NCI-H1930 (cell line): ENCODE measurements around the gene CTSD.

ENCODE experiments used
- DNase-seq, 2 experiments: peaks; one replicate each; lab custom pipeline; 2025; lab: John Stamatoyannopoulos, UW

The CTSD gene

DNA sequence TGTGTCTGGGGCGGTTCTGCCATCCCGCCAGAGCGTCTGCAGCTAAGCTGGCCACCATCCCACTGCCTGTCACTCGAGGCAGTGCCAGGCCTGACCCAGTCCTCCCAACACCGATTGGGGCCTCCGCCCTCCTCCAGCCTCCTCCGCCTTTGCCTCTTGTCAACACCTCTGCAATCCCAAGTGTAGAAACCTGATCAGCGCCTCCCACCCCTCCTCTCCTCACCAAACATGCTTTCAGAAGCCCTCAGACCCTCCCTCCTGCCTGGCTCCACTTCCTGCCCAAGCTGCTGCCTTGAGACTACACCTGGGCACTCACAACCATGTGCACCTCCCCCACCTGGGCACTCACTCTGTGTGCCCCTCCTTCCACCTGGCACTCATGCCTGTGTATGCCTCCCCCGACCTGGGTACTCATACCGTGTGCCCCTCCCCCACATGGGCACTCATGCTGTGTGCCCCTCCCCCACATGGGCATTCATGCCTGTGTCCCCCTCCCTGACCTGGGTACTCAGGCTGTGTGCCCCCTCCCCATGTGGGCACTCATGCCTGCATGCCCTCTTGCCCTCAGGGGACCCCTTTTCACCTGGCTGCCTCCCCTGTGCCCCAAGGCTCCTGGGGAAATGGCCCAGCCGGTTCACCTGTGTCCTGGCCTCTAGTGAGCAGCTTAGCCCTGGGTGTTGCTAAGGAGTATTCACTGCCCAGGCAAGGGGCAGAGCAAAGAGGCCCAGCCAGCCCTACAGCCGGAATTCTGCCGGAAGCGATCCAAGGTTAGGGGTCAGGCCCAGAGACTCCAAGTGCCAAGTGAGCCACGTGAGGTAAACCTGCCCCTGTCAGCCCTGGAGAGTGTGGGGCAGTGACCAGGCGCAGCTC, 7.8 kb downstream of the CTSD start:
- DNase-seq = no peak

DNA sequence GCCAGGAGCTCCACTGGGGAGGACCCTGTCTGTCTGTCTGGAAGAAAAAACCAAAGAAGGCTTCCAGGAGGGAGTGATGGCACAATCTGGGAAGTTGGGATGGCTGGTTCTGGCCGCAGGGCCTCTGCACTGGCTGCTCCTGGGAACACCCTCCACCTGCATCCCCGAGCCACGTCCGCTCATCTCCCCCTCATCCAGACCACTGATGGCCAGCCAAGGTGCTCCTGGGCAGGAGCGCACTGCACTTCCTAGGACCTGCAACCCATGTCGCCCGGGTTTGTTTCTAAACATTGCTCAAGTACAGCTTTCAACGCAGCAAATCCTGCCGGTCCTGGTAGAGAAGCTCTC, 8.4 kb downstream of the CTSD start:
- DNase-seq = no peak

DNA sequence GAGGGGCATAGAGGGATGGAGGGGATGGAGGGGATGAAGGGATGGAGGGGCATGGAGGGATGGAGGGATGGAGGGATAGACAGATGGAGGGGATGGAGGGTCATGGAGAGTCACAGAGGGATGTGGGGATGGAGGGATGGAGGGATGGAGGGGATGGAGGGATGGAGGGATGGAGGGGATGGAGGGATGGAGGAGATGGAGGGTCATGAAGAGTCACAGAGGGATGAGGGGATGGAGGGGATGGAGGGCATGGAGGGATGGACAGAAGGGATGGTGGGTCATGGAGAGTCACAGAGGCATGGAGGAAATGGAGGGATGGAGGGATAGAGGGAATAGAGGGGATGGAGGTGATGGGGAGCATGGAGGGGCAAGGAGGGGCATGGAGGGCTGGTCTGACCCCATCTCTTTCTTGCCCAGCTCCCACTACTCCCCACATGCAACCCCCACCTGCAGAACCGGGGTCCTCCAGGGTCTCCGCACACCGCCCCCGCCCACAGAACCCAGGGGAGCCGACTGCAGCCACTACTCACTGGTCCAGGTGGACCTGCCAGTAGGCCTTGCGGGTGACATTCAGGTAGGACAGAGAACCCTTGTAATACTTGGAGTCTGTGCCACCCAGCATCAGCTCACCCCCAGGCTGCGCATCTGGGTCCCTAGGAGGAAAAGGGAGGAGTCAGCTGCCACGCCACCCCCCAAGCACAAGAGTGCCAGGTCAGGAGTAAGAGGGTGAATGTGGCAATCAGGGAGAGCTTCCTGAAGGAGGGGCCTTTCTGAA, 9.2 kb downstream of the CTSD start:
- DNase-seq = no peak

DNA sequence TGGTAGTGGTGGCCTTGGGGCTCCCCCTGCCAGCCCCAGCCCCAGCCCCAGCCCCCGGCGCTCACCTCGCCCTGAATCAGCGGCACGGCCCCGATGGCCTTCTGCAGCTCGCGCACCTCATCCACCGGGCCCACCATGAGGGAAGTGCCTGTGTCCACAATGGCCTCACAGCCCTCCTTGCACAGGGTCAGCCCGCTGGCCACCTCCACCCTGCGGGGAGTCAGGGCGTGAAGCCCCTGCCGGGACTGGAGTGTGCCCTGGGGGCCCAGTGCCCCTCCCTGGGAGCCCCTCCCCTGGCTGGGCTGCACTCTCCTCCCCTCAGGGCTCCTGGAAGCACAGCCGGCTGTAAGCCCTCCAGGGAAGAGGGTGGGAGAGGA, 9.8 kb downstream of the CTSD start:
- no peak for DNase-seq

DNA sequence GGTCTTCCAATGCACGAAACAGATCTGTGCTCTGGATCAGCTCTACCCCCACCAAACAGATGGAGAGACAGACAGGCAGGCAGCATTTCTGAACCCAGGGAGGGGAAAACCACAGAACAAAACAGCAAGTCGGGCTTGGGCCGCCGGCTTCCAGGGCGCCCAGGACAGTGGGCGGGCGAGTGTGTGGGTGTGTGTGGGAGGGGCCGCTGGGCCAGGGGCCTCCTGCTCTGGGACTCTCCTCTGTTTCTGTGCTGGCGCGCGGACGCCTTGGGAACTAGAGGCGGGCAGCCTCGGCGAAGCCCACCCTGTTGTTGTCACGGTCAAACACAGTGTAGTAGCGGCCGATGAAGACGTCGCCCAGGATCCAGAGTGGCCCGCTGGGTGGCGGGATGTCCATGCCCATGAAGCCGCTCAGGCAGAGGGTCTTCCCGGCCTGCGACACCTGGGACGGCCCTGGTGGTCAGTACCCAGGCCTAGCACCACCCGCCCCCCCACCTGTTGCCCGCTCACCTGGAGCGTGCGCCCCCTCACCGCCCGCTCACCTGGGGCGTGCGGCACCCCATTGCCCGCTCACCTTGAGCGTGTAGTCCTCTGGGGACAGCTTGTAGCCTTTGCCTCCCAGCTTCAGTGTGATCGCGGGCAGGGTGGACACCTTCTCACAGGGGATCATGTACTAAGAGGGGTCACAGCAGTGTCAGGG, 10.3 kb downstream of the CTSD start:
- DNase-seq = no peak

DNA sequence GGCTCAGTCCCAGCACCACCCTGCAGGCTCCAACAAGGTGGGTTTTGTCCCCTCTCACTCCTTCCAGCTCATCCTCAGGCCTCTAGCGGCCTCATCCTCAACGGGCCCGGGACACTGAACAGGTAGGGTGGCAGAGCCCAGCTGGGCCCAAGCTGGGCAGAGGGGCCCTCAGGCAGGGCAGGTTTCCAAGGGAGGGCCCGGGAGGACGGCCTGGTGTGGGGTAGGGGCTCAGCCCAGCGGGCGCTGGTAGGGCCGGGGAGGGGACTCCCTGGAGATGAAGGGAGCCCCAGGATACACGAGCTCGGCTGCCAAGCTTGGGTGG, 10.9 kb downstream of the CTSD start:
- DNase-seq = no peak

DNA sequence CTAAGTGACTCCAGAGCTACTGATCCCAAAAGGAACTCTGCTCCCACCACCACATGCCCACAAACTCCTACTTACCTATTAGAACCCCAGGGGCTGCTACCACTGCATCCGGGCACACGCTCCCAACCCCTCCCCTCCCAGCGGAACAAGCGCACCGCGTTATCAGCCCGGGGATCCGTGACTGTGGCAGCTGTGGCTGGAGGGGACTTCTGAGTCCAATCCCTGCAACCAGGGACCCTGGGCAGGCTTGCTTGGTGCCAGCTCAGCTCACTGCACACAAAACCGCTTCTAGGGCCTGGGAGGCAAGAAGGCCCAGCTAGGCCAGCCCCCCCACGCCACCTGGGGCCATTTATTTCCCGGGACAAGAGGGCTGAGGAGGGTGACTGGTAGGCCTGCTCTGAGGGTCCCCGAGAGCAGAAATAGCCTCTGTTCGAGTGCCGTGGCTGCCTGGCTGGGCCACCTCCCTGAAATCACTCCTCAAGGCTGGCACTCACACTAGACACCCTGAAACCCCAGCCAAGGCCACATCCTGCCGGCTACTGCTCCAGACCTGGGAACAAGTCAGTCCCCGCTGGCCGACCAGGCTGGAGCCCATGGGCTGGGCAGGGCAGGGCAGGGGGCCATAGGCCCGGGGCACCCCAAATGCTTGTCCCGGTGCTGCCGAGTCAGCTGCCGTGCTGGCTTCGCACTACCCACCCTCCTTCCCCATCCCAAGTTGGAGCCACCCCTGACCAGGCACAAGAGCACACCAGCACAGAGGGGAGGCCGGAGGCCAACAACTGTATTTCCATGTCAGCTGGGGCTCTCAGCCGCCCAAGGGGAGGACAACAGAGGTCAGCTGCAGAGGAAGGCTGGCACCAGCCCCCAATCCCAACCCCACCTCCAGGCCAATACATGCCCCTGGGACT, 11.5 kb downstream of the CTSD start:
- no peak for DNase-seq

DNA sequence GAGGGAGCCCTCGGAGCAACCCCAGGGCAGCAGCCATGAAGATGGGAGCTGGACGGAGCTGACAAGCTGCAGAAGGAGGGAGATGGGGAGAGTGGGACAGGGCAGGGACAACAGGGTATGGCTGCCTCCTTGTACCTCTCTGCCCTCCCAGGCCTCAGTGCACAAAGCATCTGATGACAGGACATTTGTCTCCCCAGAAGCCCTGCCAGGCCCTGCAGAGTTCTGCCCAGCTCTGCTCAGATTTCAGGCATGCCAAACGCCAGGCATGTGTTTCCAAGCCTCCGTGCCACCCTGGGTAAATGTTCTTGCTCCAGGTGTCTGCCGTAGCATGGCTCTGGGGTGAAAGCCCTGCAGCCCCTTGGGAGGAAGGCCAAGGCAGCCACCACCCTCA, 12.2 kb downstream of the CTSD start:
- no peak for DNase-seq

DNA sequence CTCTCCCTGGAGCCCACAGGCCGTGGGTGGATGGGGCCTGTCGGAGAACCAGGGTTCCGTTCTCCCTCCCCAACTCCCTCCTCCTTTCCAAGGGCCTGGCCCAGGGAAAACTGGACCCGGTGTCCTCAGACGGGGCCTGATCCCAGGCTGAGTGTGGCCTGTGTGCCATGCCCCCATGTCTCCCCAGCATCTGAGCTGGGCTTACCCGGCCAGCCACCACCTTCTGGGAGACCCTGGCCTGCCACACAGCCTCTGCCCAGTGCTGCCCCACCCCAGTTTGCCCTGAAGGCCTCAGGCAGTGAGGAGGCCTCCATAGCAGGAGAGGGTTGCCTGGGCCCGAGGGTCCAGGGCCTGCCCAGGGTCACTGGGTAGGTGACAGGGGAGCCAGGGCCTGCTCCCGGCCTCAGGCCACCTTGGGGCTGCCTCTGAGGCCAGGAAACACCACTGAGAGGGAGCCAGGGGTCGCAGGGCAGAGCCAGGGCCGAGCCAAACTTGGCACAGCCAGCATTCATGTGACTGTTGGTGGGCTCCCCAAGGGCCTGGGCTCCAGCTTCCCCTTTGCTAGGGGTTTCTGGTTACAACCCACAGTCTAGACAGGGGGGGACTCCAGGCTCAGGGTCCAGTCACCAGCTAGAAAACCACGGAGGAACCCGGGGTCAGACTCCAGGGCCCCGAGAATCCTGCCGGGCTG, 12.7 kb downstream of the CTSD start:
- no peak for DNase-seq

DNA sequence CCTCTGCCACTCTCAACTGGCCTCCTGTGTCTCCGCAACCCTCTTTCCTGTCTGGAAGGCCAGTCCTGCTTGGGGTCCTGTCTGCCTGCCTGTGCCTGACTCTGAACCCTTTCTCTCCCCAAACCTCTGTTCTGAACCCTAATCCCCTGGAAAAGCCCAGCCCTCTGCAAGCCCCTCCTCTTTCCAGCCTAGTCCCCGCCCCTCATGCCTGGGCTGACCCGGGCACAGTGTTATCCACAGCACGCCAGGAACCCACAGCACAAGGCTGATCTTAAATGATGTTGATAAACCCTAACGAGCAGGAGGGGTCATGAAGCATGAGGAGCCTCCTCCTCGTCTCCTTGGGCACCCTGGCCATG, 13.3 kb downstream of the CTSD start, which contains the start of gene IFITM10:
Gene IFITM10 (minus strand): TSS at position 115 of the 359 bp plus-strand sequence. CDS start 153 bp downstream, outside the sequence.
- DNase-seq = no peak

DNA sequence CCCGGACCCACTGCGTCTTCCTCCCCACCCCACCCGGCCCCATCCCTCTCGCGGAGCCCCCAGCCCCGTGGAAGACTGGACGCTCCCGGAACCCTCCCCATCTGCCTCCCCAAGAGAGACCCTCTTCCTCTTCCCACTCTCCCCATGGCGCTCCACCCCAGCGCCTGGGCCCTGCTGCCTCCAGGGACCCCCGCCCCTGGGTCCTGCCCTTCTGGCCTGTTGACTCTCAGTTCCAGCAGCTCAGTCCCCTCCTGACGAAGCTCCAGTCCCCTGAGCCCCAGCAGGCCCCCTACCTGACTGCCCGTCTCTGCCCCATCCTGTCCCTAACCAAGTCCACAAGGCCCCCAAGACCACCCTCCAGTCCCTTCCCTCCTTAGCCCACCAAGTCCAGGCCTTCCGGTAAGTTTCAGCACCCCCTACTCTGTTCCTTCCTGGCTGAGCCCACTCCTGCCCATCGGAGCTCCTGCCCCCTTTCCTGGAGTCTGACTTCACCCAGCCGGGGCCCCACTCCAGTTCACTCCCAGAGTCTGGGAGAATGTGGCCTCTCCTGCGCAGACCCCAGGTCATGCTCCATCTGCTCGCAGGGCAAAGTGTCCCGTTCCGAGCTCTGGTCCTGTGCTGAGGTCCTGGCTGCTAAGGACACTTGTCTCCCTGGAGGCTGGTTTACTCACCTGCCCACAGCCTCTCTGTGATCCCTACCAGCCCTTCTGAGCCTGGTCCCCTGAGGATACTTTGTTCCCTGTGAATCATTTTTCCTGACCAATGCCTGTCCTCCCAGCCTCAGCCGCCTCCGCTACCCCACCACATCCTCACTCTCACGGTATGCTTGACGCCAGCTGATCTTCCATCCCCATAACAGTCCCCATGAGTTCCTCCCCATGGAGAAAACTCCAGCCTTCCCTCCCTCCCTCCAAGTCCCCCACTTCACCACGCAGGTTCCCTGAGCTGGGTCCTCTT, 14.1 kb downstream of the CTSD start:
- DNase-seq = no peak

DNA sequence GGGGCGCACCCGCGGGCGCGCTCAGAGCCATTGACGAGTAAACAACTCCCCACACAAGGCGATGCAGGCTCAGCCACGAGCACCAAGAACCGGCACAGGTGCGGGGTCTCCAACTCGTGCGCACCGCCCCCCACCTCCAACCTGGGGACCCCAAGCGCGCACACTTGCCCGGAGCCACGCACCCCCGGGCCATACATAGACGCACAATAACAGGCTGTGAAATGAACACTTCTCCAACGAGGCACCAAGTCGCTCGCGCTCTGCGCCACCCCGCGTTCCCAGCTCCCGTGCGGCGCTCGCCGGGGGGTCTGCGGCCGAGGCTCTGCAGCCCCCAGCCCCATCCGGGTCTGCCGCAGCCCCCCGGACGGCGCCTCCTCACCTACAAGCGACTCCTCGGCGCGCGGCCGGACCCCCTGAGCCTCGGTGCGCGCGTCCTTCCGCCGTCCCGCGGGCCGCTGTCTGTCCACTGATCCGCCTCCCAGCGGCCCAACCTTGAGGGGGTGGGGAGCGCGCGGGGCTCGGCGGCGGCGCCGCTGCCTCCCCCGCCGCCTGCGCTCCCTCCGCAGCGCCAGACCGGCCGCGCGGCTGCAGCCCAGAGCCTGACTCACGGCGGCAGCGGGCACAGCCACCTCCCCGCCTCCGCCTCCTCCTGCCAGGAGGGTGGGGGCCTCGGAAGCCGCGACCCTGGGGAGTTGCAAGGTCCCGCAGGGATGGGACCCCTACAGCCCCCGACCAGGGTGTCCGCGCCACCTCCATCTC, 14.9 kb downstream of the CTSD start:
- DNase-seq = no peak

DNA sequence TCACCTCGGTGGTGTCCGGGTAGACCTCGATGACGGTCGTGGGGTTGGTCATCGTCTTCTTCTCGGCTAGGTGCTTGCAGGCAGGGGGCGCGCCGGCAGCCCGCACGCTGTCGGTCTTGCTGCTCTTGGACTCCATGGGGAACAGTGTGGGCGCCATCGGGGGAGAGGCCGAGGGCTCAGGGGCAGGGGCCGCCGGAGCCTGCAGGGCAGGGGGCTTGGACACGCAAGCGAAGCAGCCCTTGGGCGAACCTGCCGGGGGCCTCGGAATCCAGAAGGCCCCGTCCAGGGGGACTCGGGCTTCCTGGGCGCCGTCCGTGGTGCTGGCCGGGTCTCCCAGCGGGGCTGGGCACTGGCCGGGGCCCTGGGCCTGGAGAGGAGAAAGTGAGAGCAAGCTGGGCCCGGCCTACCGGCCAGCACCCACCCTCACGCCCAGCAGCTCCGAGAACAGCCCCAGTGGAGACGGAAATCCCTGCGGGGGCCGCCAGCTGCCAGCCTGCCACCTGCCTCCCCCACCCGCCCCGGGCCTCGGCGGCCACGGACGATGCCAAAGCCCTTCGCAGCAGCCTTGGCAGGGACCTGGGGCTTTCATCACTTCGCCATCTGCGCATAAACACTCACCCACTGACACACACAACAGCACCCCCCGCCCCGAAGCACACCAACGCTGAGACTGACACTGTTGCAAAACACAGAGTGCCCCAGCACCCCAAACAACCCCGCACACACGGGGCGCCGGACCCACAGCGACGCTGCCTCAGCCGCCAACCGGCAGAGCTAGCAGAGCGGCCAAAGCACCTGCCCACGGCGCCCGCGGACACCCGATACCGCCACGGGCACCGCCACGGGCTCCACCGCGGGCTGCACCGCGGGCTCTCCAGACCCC, 15.7 kb downstream of the CTSD start:
- no peak for DNase-seq

DNA sequence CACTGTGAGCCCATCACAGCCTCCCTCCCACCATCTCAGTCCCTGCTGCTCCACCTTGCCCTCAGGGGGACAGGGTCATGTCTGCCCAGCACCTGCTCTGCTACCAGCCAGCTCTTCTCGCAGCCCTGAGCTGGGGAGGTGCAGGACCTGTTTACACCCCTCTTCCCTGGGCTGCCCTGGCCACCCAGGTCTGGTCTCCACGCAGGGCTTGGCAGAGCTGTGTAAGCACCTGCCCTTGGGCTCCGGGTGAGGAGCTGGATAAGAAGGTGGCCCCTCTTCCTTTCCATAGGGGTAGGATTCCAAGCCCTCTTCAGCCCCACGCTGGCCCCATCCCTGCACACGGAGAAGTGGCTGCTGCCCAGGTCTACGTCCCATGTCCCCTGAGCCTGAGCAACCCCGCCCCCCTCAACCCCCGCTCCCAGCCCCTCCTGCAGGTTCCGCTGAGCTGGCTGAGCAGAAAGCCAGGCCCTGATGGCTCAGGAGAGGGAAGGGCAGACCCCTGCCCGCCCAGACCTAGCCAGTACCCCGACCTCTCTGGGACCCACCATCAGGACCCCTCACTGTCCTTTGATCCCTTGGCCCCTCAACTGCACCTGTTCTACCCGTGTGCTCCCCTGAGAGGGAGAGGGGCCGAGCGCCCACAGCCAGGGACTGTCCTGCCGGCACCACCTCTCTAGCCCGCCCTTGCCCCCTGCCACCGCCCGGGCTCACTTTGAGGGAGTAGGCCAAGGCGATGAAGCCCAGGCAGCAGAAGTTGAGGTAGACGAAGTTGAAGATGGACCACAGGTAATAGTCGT, 16.6 kb downstream of the CTSD start:
- DNase-seq = no peak

DNA sequence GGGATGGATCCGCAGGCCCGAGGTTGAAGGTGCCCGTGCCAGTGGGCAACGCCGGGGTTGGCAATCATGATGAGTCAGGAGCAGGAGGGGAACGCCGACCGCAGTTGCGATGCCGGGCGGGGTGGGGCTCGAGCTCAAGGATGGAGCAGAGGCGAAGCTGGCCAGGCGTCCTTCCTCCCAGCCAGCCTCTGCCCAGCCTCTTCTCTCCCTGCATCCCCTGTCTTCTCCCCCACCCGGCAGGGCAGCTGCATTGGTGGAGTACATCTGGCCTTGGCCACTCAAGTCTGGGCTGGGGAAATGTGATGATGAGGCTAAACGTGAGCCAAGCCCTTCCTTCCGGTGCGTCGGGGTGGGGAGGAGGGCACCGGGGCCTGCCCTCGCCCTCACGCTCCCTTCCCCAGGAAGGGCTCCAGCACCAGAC, 17.2 kb downstream of the CTSD start:
- no peak for DNase-seq

DNA sequence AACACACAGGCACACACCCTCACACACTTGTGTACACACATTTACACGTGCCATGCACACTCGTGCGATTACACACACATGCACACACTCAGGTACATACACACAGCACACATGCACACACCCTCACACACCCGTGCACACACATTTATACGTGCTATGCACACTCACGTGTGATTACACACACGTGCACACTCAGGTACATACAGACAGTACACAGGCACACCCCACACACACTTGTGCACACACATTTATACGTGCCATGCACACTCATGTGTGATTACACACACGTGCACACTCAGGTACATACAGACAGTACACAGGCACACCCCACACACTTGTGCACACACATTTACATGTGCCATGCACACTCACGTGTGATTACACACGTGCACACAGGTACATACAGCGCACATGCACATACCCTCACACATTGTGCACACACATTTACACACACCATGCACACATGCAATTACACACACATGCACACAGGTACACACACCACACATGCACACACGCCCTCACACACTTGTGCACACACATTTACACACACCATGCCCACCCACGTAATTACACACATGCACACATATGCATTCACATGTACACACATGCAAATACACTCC, 17.9 kb downstream of the CTSD start:
- DNase-seq = no peak
